Choroid plexus epithelial cell (primary cell): ENCODE data around the gene CYP51A1.
"Not testable (repeated sequence)": the region's sequence is repeated elsewhere in the genome, so short reads cannot be mapped to it uniquely, and the experiment has no call there.

Experiments
- DNase-seq: peaks from one replicate; pipeline ENCODE4 v3.0.0-alpha.2; 2010; ENCODE audit warnings: low read depth
- H3K4me3 ChIP-seq: 2 replicates; pipeline ENCODE4 v1.5.1; 2011; ENCODE audit warnings: low read depth, mild to moderate bottlenecking, control low read depth, low read length, moderate library complexity
- TF ChIP-seq, protein P1 (sequence below): conservative IDR thresholded peaks from 2 replicates; pipeline ENCODE4 v1.5.1; 2011; ENCODE audit warnings: low read depth, mild to moderate bottlenecking, control low read depth, inconsistent platforms, low read length, moderate library complexity

The CYP51A1 gene

DNA sequence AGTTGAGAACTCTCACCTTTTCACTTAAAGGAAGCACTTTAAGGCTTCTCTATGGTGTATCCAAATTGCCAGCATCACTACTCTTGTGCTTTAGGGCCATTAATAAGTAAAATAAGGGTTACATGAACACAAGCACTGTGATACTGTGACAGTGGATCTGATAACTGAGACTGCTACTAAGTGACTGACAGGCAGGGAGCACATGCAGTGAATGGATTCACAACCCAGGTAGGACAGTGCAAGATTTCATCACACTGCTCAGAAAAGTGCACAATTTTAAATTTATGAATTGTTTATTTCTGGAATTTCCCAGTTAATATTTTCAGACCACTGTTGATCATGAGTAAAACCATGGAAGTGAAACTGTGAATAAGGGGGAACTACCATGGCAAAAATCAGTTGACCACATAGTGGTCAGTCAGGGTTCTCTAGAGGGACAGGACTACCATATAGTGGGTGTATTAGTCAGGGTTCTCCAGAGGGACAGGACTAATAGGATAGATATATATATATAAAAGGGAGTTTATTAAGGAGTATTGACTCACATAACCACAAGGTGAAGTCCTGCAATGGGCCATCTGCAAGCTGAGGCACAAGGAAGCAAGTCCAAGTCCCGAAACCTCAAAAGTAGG lies 20.9 kb upstream of the CYP51A1 start:
- H3K4me3 ChIP-seq: no peak overlapping the region
- DNase-seq: no peak
- TF ChIP-seq, protein P1, sequence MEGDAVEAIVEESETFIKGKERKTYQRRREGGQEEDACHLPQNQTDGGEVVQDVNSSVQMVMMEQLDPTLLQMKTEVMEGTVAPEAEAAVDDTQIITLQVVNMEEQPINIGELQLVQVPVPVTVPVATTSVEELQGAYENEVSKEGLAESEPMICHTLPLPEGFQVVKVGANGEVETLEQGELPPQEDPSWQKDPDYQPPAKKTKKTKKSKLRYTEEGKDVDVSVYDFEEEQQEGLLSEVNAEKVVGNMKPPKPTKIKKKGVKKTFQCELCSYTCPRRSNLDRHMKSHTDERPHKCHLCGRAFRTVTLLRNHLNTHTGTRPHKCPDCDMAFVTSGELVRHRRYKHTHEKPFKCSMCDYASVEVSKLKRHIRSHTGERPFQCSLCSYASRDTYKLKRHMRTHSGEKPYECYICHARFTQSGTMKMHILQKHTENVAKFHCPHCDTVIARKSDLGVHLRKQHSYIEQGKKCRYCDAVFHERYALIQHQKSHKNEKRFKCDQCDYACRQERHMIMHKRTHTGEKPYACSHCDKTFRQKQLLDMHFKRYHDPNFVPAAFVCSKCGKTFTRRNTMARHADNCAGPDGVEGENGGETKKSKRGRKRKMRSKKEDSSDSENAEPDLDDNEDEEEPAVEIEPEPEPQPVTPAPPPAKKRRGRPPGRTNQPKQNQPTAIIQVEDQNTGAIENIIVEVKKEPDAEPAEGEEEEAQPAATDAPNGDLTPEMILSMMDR: no peak

DNA sequence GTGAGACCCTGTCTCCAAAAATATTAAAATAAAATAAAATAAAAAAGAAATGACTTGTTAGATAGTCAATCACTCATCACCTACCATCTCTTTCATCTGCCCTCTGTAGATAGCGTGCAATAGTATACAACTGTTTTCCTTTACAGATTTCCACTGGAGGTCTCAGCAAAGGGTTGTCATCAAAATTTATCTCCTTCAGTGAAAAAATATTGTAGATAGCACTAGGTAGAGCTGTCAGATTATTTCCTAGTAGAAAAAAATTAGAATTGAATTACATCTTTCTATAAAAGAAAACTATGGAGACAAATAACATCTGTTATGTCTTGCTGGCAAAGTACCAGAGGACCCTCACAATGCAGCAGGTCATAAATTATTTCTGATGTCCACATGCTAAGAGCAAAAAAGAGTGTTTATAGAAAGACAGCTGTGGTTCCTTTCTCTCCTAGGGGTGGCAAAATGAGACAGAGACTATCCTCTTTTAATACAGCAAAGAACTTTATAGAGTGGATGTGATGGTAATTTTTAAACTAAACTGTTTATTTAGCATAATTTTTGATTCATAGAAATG lies 16.3 kb upstream of the CYP51A1 start:
- no peak overlapping the region for H3K4me3 ChIP-seq
- no peak for DNase-seq
- TF ChIP-seq, protein P1: no peak

DNA sequence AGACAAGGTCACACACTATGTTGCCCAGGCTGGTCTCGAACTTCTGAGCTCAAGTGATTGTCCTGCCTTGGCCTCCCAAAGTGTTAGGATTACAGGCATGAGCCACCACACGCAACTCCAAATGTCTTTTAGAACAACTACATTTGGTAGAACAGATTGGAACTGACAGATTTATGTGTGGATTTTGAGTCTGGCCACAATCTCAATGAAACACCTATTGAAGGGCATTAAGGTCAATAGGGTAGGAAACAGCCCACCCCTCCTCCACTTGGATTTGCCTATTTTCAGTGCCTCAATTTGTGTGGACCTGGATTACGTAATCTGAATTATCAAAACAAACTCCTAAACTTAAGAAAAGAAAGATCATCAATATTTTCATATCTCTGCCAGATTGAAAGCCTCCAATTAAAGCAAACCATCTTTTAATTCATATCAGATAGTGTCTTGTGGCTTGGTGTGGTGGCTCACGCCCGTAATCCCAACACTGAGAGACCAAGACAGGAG lies 15.5 kb upstream of the CYP51A1 start:
- no peak for DNase-seq
- TF ChIP-seq, protein P1: no peak
- H3K4me3 ChIP-seq: no peak overlapping the region

DNA sequence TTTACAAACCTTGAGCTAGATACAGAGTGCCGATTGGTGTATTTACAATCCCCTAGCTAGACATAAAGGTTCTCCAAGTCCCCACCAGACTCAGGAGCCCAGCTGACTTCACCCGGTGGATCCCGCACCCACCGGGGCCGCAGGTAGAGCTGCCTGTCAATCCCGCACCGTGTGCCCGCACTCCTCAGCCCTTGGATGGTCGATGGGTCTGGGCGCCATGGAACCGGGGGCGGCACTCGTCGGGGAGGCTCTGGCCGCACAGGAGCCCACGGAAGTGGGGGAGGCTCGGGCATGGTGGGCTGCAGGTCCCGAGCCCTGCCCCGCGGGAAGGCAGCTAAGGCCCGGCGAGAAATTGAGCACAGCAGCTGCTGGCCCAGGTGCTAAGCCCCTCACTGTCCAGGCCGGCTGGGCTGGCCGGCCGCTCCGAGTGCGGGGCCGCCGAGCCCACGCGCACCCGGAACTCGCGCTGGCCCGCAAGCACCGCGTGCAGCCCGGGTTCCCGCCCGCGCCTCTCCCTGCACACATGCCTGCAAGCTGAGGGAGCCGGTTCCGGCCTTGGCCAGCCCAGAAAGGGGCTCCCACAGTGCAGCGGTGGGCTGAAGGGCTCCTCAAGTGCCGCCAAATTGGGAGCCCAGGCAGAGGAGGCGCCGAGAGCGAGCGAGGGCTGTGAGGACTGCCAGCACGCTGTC lies 9.1 kb upstream of the CYP51A1 start:
- not testable (repeated sequence) for DNase-seq, H3K4me3 ChIP-seq

DNA sequence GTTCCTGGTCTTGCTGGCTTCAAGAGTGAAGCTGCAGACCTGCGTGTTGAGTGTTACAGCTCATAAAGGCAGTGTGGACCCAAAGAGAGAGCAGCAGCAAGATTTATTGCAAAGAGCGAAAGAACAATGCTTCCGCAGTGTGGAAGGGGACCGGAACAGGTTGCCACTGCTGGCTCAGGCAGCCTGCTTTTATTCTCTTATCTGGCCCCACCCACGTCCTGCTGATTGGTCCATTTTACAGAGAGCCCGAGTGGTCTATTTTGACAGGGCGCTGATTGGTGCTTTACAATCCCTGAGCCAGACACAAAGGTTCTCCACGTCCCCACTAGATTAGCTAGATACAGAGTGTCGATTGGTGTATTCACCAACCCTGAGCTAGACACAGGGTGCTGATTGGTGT lies 8.5 kb upstream of the CYP51A1 start:
- H3K4me3 ChIP-seq, DNase-seq: not testable (repeated sequence)

DNA sequence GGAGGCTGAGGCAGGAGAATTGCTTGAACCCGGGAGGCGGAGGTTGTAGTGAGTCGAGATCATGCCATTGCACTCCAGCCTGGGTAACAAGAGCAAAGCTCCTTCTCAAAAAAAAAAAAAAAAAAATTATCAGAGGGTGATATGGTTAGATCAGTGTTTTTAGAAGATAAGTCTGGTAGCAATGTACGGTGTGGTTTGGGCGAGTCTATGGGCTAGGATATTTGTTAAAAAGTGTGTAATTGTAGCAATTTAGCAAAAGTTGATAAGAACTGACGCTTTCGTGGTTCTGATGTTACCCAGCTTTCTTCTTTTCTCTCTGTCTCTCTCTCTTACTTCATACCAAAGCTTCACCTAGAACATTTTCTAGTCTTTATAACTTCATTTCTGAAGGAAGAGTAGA lies 6.9 kb upstream of the CYP51A1 start:
- TF ChIP-seq, protein P1: no peak
- no peak overlapping the region for H3K4me3 ChIP-seq
- DNase-seq: no peak

DNA sequence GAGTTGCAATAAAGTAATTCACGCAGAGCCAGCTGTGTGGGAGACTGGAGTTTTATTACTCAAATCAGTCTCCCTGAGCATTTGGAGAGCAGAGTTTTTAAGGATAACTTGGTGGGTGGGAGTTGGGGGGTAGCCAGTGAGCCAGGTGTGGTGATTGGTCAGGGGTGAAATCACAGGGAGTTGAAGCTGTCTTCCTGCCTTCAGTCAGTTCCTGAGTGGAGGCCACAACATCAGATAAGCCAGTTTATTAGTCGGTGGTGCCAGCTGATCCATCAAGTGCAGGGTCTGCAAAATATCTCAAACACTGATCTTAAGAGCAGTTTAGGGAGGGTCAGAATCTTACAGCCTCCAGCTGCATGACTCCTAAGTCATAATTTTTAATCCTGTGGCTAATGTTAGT lies 3.3 kb upstream of the CYP51A1 start:
- TF ChIP-seq, protein P1: no peak
- no peak overlapping the region for H3K4me3 ChIP-seq
- no peak for DNase-seq
